ENCODE results near the gene CSNK2A2. TPM values are rescaled to one million over a fixed set of nuclear protein-coding genes. Genes with fewer than 3 reads are reported as not detected.
A peak's percentile ranks its signal among the peaks of the same experiment; 100 is the strongest.

CSNK2A2 gene
- total and polyA plus RNA-seq, 10 of the 15 experiments (the other 5 are each of a cell fraction or from before 2014, with no cell fraction given): 17.4 to 79.1 (median 29.4) TPM

DNA sequence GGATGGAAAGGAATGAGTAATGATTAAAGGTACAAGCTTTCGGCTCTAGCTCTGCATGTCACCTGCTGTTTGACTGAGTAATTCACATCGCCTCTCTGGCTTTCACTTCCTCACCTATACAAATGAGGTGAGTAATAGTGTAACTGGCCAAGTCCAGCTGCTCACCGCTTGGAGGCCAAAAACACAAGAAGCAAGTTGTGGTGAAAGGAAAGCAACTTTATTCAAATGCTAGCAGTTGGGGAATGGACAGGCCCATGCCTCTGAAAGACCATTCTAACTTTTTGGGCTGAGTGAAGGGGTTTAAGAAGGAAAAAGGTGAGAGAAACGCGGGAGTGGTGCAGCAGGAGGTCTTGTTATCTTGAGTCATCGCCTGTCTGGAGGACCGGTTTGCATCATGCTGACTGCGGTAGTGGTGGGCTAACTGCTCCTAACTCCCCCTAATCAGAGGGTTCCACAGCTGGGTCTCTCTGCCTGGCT lies 45.7 kb upstream of the CSNK2A2 start (continued):
- TF ChIP-seq, protein P1, sequence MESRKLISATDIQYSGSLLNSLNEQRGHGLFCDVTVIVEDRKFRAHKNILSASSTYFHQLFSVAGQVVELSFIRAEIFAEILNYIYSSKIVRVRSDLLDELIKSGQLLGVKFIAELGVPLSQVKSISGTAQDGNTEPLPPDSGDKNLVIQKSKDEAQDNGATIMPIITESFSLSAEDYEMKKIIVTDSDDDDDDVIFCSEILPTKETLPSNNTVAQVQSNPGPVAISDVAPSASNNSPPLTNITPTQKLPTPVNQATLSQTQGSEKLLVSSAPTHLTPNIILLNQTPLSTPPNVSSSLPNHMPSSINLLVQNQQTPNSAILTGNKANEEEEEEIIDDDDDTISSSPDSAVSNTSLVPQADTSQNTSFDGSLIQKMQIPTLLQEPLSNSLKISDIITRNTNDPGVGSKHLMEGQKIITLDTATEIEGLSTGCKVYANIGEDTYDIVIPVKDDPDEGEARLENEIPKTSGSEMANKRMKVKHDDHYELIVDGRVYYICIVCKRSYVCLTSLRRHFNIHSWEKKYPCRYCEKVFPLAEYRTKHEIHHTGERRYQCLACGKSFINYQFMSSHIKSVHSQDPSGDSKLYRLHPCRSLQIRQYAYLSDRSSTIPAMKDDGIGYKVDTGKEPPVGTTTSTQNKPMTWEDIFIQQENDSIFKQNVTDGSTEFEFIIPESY (IDR thresholded peaks at IDR 0.05): no peak
- TF ChIP-seq, protein P2, sequence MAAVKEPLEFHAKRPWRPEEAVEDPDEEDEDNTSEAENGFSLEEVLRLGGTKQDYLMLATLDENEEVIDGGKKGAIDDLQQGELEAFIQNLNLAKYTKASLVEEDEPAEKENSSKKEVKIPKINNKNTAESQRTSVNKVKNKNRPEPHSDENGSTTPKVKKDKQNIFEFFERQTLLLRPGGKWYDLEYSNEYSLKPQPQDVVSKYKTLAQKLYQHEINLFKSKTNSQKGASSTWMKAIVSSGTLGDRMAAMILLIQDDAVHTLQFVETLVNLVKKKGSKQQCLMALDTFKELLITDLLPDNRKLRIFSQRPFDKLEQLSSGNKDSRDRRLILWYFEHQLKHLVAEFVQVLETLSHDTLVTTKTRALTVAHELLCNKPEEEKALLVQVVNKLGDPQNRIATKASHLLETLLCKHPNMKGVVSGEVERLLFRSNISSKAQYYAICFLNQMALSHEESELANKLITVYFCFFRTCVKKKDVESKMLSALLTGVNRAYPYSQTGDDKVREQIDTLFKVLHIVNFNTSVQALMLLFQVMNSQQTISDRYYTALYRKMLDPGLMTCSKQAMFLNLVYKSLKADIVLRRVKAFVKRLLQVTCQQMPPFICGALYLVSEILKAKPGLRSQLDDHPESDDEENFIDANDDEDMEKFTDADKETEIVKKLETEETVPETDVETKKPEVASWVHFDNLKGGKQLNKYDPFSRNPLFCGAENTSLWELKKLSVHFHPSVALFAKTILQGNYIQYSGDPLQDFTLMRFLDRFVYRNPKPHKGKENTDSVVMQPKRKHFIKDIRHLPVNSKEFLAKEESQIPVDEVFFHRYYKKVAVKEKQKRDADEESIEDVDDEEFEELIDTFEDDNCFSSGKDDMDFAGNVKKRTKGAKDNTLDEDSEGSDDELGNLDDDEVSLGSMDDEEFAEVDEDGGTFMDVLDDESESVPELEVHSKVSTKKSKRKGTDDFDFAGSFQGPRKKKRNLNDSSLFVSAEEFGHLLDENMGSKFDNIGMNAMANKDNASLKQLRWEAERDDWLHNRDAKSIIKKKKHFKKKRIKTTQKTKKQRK (IDR thresholded peaks at IDR 0.05; ENCODE audit: low read depth, low read length): no peak
- TF ChIP-seq MXI1 (IDR thresholded peaks at IDR 0.05; ENCODE audit: low read depth, low read length): peak; percentile 81
- TF ChIP-seq NR2C1 (IDR thresholded peaks at IDR 0.05): no peak
- no peak for TF ChIP-seq NFYB (IDR thresholded peaks at IDR 0.05; ENCODE audit: insufficient read depth, low read depth, low read length)
- peak; percentile 85 to 86 for TF ChIP-seq BHLHE40 (IDR thresholded peaks at IDR 0.05; ENCODE audit: borderline replicate concordance in 1 of 2, low read depth in 2 of 2, low read length in 1 of 2)
- TF ChIP-seq ZNF24 (IDR thresholded peaks at IDR 0.05): no peak; the same call in 1 of the 2 replicates
- peak; percentile 86 for TF ChIP-seq NR2F1 (conservative IDR thresholded peaks at IDR 0.05)
- TF ChIP-seq, protein P3, sequence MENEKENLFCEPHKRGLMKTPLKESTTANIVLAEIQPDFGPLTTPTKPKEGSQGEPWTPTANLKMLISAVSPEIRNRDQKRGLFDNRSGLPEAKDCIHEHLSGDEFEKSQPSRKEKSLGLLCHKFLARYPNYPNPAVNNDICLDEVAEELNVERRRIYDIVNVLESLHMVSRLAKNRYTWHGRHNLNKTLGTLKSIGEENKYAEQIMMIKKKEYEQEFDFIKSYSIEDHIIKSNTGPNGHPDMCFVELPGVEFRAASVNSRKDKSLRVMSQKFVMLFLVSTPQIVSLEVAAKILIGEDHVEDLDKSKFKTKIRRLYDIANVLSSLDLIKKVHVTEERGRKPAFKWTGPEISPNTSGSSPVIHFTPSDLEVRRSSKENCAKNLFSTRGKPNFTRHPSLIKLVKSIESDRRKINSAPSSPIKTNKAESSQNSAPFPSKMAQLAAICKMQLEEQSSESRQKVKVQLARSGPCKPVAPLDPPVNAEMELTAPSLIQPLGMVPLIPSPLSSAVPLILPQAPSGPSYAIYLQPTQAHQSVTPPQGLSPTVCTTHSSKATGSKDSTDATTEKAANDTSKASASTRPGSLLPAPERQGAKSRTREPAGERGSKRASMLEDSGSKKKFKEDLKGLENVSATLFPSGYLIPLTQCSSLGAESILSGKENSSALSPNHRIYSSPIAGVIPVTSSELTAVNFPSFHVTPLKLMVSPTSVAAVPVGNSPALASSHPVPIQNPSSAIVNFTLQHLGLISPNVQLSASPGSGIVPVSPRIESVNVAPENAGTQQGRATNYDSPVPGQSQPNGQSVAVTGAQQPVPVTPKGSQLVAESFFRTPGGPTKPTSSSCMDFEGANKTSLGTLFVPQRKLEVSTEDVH (IDR thresholded peaks at IDR 0.05; ENCODE audit: low read depth, partially characterized antibody): no peak
- TF ChIP-seq, protein P4, sequence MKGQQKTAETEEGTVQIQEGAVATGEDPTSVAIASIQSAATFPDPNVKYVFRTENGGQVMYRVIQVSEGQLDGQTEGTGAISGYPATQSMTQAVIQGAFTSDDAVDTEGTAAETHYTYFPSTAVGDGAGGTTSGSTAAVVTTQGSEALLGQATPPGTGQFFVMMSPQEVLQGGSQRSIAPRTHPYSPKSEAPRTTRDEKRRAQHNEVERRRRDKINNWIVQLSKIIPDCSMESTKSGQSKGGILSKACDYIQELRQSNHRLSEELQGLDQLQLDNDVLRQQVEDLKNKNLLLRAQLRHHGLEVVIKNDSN (IDR thresholded peaks at IDR 0.05; ENCODE audit: borderline replicate concordance, extremely low read length, insufficient read depth, low read depth, low read length): no peak
- TF ChIP-seq KDM1A (IDR thresholded peaks at IDR 0.05; ENCODE audit: borderline replicate concordance): no peak
- 0 out of 2 replicates have a peak, but pooled peaks have one; percentile 61 for TF ChIP-seq WRNIP1 (IDR thresholded peaks at IDR 0.05; ENCODE audit: borderline replicate concordance, low read depth, low read length)
- TF ChIP-seq, protein P5, sequence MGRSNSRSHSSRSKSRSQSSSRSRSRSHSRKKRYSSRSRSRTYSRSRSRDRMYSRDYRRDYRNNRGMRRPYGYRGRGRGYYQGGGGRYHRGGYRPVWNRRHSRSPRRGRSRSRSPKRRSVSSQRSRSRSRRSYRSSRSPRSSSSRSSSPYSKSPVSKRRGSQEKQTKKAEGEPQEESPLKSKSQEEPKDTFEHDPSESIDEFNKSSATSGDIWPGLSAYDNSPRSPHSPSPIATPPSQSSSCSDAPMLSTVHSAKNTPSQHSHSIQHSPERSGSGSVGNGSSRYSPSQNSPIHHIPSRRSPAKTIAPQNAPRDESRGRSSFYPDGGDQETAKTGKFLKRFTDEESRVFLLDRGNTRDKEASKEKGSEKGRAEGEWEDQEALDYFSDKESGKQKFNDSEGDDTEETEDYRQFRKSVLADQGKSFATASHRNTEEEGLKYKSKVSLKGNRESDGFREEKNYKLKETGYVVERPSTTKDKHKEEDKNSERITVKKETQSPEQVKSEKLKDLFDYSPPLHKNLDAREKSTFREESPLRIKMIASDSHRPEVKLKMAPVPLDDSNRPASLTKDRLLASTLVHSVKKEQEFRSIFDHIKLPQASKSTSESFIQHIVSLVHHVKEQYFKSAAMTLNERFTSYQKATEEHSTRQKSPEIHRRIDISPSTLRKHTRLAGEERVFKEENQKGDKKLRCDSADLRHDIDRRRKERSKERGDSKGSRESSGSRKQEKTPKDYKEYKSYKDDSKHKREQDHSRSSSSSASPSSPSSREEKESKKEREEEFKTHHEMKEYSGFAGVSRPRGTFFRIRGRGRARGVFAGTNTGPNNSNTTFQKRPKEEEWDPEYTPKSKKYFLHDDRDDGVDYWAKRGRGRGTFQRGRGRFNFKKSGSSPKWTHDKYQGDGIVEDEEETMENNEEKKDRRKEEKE (IDR thresholded peaks at IDR 0.05): no peak
- TF ChIP-seq EGR1 (IDR thresholded peaks at IDR 0.05; ENCODE audit: borderline replicate concordance in 1 of 2, low read depth in 2 of 2, low read length in 2 of 2): 0 out of 3 replicates have a peak, but pooled peaks of 1 of the 2 experiments have one; percentile 23
- TF ChIP-seq LARP7 (IDR thresholded peaks at IDR 0.05): 0 out of 2 replicates have a peak, but pooled peaks have one; percentile 22
- TF ChIP-seq ESRRA (IDR thresholded peaks at IDR 0.05; ENCODE audit: low read length): no peak
- peak; percentile 97 for TF ChIP-seq IKZF2 (IDR thresholded peaks at IDR 0.05)
- no peak for TF ChIP-seq ZNF207 (IDR thresholded peaks at IDR 0.05; ENCODE audit: borderline replicate concordance)

Data from GM12878 (cell line).